NB4 (cell line): ENCODE data around the gene MATN3.

ENCODE experiments used
- POLR2A ChIP-seq: IDR thresholded peaks from 2 replicates; pipeline ENCODE4 v1.6.1; 2011; ENCODE audit warnings: mild to moderate bottlenecking; ENCODE audit not compliant: insufficient read length; ENCODE audit errors: extremely low read depth
- TF ChIP-seq, protein P1 (sequence below): IDR thresholded peaks from one replicate; pipeline ENCODE4 v1.5.1; 2012; ENCODE audit warnings: low read depth, low read length
- TF ChIP-seq, protein P2 (sequence below): IDR thresholded peaks from 2 replicates; pipeline ENCODE4 v1.6.1; 2011; ENCODE audit warnings: low read depth, low read length

DNA sequence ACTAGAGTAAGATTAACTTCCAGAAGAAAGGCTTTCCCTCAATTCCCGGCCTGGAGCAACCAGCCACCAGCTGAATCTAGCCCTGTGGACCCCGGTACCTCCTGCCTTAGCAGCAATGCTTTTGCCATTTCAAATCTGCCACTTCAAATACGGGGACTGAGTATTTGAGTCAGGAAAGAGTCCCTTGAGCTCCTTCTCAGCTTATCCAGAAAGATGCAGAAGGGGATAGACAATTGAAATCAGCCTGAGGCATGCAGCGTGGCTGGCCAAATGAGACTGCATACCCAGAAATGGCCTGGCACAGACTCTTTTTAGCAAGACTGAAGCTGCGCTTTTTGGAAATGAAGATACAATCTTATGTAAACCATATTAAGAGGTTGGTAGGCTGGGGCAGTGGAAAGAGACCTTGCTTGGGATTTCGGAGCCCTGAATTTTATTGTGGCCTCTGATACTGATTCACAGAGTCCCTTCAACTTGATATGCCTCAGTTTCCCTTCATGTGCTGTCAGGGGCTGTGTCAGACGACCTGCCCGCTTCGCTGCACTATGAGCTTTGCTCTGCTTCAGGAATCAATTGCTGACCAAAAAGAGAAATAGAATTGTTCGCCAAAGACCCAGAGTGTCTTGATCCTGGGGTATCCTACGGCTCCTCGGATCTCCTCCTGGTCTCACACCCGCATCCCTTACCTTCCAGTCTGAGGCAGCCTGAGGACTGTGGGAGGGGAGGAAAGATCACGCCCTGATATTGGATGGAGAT, 1.0 kb downstream of the MATN3 start:
- TF ChIP-seq, protein P1, sequence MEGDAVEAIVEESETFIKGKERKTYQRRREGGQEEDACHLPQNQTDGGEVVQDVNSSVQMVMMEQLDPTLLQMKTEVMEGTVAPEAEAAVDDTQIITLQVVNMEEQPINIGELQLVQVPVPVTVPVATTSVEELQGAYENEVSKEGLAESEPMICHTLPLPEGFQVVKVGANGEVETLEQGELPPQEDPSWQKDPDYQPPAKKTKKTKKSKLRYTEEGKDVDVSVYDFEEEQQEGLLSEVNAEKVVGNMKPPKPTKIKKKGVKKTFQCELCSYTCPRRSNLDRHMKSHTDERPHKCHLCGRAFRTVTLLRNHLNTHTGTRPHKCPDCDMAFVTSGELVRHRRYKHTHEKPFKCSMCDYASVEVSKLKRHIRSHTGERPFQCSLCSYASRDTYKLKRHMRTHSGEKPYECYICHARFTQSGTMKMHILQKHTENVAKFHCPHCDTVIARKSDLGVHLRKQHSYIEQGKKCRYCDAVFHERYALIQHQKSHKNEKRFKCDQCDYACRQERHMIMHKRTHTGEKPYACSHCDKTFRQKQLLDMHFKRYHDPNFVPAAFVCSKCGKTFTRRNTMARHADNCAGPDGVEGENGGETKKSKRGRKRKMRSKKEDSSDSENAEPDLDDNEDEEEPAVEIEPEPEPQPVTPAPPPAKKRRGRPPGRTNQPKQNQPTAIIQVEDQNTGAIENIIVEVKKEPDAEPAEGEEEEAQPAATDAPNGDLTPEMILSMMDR = no peak
- TF ChIP-seq POLR2A = no peak
- TF ChIP-seq, protein P2, sequence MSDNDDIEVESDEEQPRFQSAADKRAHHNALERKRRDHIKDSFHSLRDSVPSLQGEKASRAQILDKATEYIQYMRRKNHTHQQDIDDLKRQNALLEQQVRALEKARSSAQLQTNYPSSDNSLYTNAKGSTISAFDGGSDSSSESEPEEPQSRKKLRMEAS = no peak
